Mucosa of descending colon (tissue), 3 donors: Measurements from ENCODE around the gene SPATA2L. TPM values are rescaled to one million over a fixed set of nuclear protein-coding genes. Genes with fewer than 3 reads are reported as not detected.
"Not testable (repeated sequence)": the region's sequence is repeated elsewhere in the genome, so short reads cannot be mapped to it uniquely, and the experiment has no call there.

Experiments
- ATAC-seq: fragments of 200-7000 bp; cut with Tn5 transposase; one replicate; pipeline ENCODE4 v1.9.1; 2020; ENCODE audit warnings: mild to moderate bottlenecking, moderate library complexity
- DNase-seq, 3 donors: peaks; one replicate each; pipeline ENCODE4 v3.0.0-alpha.2; 2020
- H3K36me3 ChIP-seq: fragments of 200-600 bp; one replicate; pipeline ENCODE4 v1.8.0; 2021; ENCODE audit warnings: low read depth, mild to moderate bottlenecking
- H3K4me1 ChIP-seq: fragments of 200-600 bp; one replicate; pipeline ENCODE4 v1.8.0; 2021; ENCODE audit warnings: low read depth, mild to moderate bottlenecking
- H3K4me3 ChIP-seq: fragments of 200-600 bp; one replicate; pipeline ENCODE4 v1.8.0; 2021; ENCODE audit warnings: mild to moderate bottlenecking
- H3K9me3 ChIP-seq: fragments of 200-600 bp; one replicate; pipeline ENCODE4 v1.8.0; 2021; ENCODE audit warnings: mild to moderate bottlenecking
- CTCF ChIP-seq: fragments of 200-600 bp; IDR thresholded peaks from one replicate; pipeline ENCODE4 v1.8.0; 2022; ENCODE audit warnings: antibody characterized with exemption, mild to moderate bottlenecking
- intact Hi-C, 2 donors: fragments of 100-400 bp; cut with DNase I in 1 of 2; cut with micrococcal nuclease in 1 of 2; formaldehyde crosslinking; loops; one replicate each; pipeline versions ENCODE4 v1.11.0 to v1.11.1; 2022; cut with DNase I, micrococcal nuclease
- total RNA-seq, 3 donors: library from RNA; stranded (reverse); fragmentation: NEBNext Ultra II Directional in 2 of 3; extraction: Animal tissue kit (Norgen Biotek cat#: 25700) in 2 of 3; gene quantifications; one replicate each; pipeline versions ENCODE4 v1.2.1 to v1.2.4, GENCODE V29; 2021 to 2023
- donor health status: DM: no; HTN: no; CAD: no; lungs with moderate emphysema.
- donor health status: DM: no; HTN: no; CAD: no.
- donor health status: DM: no; HTN: yes; CAD: no.

The SPATA2L gene
- total RNA-seq, 3 donors from 2014 or later, result 12.5 to 21.7 (median 14.4) TPM

- peak; percentile 71 for ATAC-seq
- peak; percentile 84 for TF ChIP-seq CTCF
- H3K4me1 ChIP-seq, result peaks cover 16% of the 10 kb centered on the region
- H3K36me3 ChIP-seq, result no peaks in the 10 kb centered on the region
- peak; percentile 99 to 100 (median 100) for DNase-seq
- intact Hi-C loops, result loop anchor here in 1 of 2 donors (10.0 kb wide), 1 partner anchor 95 kb away; no protein-coding TSS in a partner anchor
- no peaks in the 10 kb centered on the region for H3K9me3 ChIP-seq
- H3K4me3 ChIP-seq, result no peak overlapping the region
These were observed 1.3 kb downstream of the SPATA2L start for GRCh38 chr16:89700100-89700648.

GRCh38 chr16:89699629-89700099 is 1.8 kb downstream of the SPATA2L start:
- intact Hi-C loops, result loop anchor here in 1 of 2 donors (10.0 kb wide), 1 partner anchor 95 kb away; no protein-coding TSS in a partner anchor
- peaks cover 16% of the 10 kb centered on the region for H3K4me1 ChIP-seq
- DNase-seq, H3K9me3 ChIP-seq, H3K4me3 ChIP-seq, ATAC-seq, H3K36me3 ChIP-seq: not testable (repeated sequence)

GRCh38 chr16:89698717-89699116 is 2.8 kb downstream of the SPATA2L start:
- H3K36me3 ChIP-seq, ATAC-seq, H3K9me3 ChIP-seq, intact Hi-C loops, H3K4me3 ChIP-seq: not testable (repeated sequence)
- peak in 2 of 3 donors; percentile 6 to 8 for DNase-seq
- peaks cover 16% of the 10 kb centered on the region for H3K4me1 ChIP-seq

GRCh38 chr16:89697616-89698331 is 3.7 kb downstream of the SPATA2L start:
- intact Hi-C loops, result no loop called here
- no peak for ATAC-seq
- no peak overlapping the region for H3K4me3 ChIP-seq
- no peaks in the 10 kb centered on the region for H3K9me3 ChIP-seq
- peak; percentile 14 to 56 (median 37) for DNase-seq
- H3K36me3 ChIP-seq, result no peaks in the 10 kb centered on the region
- no peak for TF ChIP-seq CTCF
- peaks cover 16% of the 10 kb centered on the region for H3K4me1 ChIP-seq

- no peaks in the 10 kb centered on the region for H3K36me3 ChIP-seq
- intact Hi-C loops, result no loop called here
- DNase-seq (peak; percentile 28 to 68 (median 41)), ATAC-seq (no peak)
- H3K4me3 ChIP-seq, result no peak overlapping the region
- no peaks in the 10 kb centered on the region for H3K9me3 ChIP-seq
- no peak for TF ChIP-seq CTCF
- peaks cover 16% of the 10 kb centered on the region for H3K4me1 ChIP-seq
These were observed 4.3 kb downstream of the SPATA2L start for GRCh38 chr16:89697161-89697615.

- peak; percentile 29 to 69 (median 56) for DNase-seq
- Histone ChIP-seq H3K4me3 (no peak overlapping the region), H3K36me3 (no peaks in the 10 kb centered on the region), H3K4me1 (peaks cover 16% of the 10 kb centered on the region), H3K9me3 (no peaks in the 10 kb centered on the region)
- no peak for ATAC-seq
- no peak for TF ChIP-seq CTCF
- intact Hi-C loops, result no loop called here
These were observed 4.8 kb downstream of the SPATA2L start for GRCh38 chr16:89696670-89697128.
